Measurements from ENCODE around the gene CELSR2. TPM values are rescaled to one million over a fixed set of nuclear protein-coding genes. Genes with fewer than 3 reads are reported as not detected.

The CELSR2 gene
- total RNA-seq, 4 donors from 2014 or later, result 0.65 to 1.5 (median 1.2) TPM

DNA sequence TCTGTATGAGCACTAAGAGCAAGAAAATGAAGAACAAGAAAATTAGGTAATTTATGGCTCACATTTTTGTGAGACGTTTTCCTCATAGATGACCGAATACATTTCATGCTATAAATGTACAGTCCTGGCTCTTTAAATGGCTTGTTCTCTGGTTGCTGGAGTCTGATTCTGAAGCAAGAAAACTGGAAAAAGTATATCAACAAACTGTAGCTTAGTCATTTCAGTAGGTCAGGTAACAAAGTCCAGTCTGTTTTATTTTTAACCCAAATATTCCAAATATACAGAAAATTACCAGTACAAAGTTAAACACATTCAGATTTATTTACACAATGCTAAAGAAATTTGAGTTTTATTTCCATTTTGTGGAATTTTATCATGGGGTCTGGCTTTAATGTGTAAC, 60.0 kb downstream of the CELSR2 start:
- TF ChIP-seq, protein P1, sequence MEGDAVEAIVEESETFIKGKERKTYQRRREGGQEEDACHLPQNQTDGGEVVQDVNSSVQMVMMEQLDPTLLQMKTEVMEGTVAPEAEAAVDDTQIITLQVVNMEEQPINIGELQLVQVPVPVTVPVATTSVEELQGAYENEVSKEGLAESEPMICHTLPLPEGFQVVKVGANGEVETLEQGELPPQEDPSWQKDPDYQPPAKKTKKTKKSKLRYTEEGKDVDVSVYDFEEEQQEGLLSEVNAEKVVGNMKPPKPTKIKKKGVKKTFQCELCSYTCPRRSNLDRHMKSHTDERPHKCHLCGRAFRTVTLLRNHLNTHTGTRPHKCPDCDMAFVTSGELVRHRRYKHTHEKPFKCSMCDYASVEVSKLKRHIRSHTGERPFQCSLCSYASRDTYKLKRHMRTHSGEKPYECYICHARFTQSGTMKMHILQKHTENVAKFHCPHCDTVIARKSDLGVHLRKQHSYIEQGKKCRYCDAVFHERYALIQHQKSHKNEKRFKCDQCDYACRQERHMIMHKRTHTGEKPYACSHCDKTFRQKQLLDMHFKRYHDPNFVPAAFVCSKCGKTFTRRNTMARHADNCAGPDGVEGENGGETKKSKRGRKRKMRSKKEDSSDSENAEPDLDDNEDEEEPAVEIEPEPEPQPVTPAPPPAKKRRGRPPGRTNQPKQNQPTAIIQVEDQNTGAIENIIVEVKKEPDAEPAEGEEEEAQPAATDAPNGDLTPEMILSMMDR (IDR thresholded peaks at IDR 0.05; ENCODE audit: low read depth), result no peak

GRCh38 chr1:109312246-109312645, 62.9 kb downstream of the CELSR2 start:
- TF ChIP-seq, protein P1 (IDR thresholded peaks at IDR 0.05; ENCODE audit: low read depth), result no peak

GRCh38 chr1:109312978-109313775, 63.8 kb downstream of the CELSR2 start:
- TF ChIP-seq, protein P1 (IDR thresholded peaks at IDR 0.05; ENCODE audit: low read depth), result no peak

GRCh38 chr1:109314795-109315194, 65.5 kb downstream of the CELSR2 start:
- TF ChIP-seq, protein P1 (IDR thresholded peaks at IDR 0.05; ENCODE audit: low read depth), result no peak

DNA sequence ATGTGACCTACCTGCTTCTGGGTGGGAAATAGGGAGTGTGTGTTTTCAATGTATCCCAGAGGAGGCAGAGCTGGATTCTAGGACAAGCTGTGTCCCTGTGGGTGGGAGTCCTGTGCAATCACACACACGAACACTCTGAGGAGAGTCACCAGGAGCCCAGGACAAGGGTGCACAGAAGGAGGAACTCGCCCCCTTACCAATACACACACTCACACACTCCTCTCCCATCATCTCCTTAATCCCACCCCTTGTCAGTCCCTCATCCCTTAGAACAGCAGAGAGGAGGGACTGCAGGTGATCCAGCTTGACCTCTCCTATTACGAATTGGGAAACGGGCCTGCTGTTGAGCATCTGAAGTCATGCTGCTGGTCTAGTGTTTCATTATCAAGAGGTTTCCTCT, 65.9 kb downstream of the CELSR2 start:
- TF ChIP-seq, protein P1 (IDR thresholded peaks at IDR 0.05; ENCODE audit: low read depth), result no peak

DNA sequence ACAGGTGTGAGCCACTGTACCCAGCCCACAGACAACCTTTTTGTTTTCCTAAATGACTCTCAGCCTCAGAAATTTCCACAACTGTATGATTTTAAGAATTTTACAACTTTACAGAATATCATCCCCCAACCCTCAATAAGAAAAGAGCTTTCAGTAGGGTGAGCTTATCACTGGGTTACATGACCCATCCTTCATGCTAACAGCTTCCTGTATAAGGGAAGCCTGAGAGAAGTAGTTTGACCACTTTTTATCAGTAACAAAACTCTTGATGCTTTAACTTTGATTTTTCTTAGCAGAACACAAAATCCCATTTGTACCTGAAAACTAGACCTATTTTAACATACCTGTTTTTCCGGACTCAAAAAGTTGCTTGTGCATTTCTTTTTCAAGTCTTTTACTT, 67.2 kb downstream of the CELSR2 start:
- TF ChIP-seq, protein P1 (IDR thresholded peaks at IDR 0.05; ENCODE audit: low read depth), result no peak

DNA sequence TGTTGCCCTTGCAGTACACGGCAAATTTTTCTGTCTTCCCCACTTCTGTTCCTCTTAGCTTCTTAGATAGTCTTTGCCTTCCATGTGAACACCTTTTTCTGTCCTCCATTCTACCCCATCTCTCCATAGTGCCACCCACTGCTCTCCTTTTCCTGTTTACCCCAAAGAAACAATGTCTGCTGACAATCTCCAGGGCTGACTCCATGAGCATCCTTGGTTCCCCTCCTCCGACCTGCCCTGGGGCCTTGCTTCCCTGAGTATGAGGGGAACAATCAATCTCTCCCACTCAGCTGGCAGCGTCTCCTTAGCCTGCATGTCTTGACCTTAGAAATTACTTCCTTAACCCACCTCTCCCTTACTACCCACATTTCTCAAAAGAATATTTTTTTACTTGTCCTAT, 69.8 kb downstream of the CELSR2 start:
- TF ChIP-seq, protein P1 (IDR thresholded peaks at IDR 0.05; ENCODE audit: low read depth), result no peak
